NCI-H2196 (cell line): ENCODE measurements around the gene MMP1.
"Not testable (repeated sequence)": the region's sequence is repeated elsewhere in the genome, so short reads cannot be mapped to it uniquely, and the experiment has no call there.

Experiments used
- DNase-seq: peaks from one replicate; lab custom pipeline; 2025; ENCODE audit not compliant: unreplicated experiment; lab: John Stamatoyannopoulos, UW

Gene MMP1

GRCh38 chr11:102761646-102762238, 36.2 kb downstream of the MMP1 start:
- DNase-seq: no peak

GRCh38 chr11:102760344-102761035, 37.5 kb downstream of the MMP1 start:
- no peak for DNase-seq

GRCh38 chr11:102757823-102758549, 40.0 kb downstream of the MMP1 start:
- no peak for DNase-seq

- DNase-seq: no peak
Observed at GRCh38 chr11:102753267-102753666, 44.7 kb downstream of the MMP1 start.

- no peak for DNase-seq
Observed at GRCh38 chr11:102751673-102752072, 46.3 kb downstream of the MMP1 start.

- DNase-seq: no peak
Observed at GRCh38 chr11:102749101-102749722, 48.7 kb downstream of the MMP1 start.

- DNase-seq: not testable (repeated sequence)
Observed at GRCh38 chr11:102746746-102747578, 51.0 kb downstream of the MMP1 start.
